ENCODE data around the gene OR6B3. TPM values are rescaled to one million over a fixed set of nuclear protein-coding genes. Genes with fewer than 3 reads are reported as not detected.

The OR6B3 gene
- total RNA-seq, 1 donor from 2014 or later = not detected

DNA sequence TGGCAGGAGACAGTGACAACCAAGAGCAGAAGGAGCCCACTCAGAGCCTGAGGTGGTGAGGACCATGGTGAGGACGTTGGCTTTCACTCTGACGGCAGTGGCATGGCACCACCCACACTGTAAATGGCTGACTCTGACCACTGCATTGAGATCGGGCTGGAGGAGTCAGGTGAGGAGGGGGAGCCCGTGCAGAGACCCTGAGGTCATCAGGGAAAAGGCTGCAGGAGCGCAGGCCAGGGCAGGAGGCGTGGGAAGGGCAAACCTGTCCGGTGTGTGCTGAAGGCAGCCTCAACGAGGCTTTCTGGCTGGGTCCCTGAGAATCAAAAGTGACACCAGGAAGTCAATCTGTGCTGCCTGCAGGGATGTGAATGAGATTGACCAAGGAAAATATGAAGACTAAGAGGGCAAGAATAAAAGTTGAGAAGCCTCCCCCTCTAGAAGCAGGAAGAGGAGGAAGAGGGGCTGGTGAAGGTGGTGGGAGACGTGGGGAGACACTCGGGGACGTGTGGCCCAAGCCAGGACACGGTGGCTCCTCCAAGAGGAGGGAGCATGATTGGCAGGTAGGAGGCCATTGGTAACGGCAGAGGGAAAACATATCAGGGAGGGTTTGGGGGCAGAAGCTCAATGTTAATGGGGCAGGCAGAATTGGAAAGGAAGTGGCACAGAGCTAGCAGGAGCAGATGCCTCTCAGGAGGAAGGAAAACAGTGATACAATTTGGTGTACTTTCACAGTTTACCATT, 2.0 kb upstream of the OR6B3 start:
- POLR2A ChIA-PET = no interaction called here
- H3K27me3 Mint-ChIP-seq = peaks cover 31% of the 10 kb centered on the region
- H3K4me3 Mint-ChIP-seq = no peak overlapping the region
- H3K36me3 Mint-ChIP-seq (ENCODE audit: low read depth) = no peaks in the 10 kb centered on the region
- no peaks in the 10 kb centered on the region for H3K4me1 Mint-ChIP-seq
- H3K9me3 Mint-ChIP-seq = no peaks in the 10 kb centered on the region
- H3K27ac Mint-ChIP-seq = no peak overlapping the region
- CTCF ChIA-PET = no interaction called here
- no peak for DNase-seq
- intact Hi-C loops (cut with micrococcal nuclease) = no loop called here
- TF ChIP-seq, protein P1, sequence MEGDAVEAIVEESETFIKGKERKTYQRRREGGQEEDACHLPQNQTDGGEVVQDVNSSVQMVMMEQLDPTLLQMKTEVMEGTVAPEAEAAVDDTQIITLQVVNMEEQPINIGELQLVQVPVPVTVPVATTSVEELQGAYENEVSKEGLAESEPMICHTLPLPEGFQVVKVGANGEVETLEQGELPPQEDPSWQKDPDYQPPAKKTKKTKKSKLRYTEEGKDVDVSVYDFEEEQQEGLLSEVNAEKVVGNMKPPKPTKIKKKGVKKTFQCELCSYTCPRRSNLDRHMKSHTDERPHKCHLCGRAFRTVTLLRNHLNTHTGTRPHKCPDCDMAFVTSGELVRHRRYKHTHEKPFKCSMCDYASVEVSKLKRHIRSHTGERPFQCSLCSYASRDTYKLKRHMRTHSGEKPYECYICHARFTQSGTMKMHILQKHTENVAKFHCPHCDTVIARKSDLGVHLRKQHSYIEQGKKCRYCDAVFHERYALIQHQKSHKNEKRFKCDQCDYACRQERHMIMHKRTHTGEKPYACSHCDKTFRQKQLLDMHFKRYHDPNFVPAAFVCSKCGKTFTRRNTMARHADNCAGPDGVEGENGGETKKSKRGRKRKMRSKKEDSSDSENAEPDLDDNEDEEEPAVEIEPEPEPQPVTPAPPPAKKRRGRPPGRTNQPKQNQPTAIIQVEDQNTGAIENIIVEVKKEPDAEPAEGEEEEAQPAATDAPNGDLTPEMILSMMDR (IDR thresholded peaks at IDR 0.05) = no peak
- no peak for ATAC-seq (ENCODE audit: low read depth)

DNA sequence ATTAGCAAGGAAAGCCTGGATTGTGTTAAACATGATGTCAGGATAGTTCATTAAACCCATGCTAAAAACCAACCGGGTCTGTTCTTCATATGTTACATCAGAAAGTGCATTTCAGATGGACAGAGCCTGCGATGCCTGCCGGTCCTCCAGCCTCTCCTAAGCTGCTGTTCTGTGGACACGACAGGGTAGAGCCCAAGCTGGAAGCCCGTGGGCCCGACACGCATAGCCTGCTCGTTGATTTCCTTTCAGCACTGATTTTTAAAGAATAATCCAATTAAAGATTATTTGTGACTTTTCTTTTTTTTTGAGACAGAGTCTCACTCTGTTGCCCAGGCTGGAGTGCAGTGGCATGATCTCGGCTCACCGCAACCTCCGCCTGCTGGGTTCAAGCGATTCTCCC, 797 bp downstream of the OR6B3 start:
- TF ChIP-seq, protein P1 (IDR thresholded peaks at IDR 0.05) = no peak
- Mint-ChIP-seq H3K36me3 (ENCODE audit: low read depth) (no peaks in the 10 kb centered on the region), H3K4me1 (no peaks in the 10 kb centered on the region), H3K4me3 (no peak overlapping the region), H3K9me3 (no peaks in the 10 kb centered on the region), H3K27ac (no peak overlapping the region), H3K27me3 (peaks cover 36% of the 10 kb centered on the region)
- DNase-seq = no peak
- no peak for ATAC-seq (ENCODE audit: low read depth)
- CTCF ChIA-PET = interaction anchor here (1.0 to 1.7 kb wide), 2 partner anchors 8 to 47 kb away, joined by 3 to 4 read pairs; no protein-coding TSS in a partner anchor
- intact Hi-C loops (cut with micrococcal nuclease) = no loop called here
- POLR2A ChIA-PET = no interaction called here

DNA sequence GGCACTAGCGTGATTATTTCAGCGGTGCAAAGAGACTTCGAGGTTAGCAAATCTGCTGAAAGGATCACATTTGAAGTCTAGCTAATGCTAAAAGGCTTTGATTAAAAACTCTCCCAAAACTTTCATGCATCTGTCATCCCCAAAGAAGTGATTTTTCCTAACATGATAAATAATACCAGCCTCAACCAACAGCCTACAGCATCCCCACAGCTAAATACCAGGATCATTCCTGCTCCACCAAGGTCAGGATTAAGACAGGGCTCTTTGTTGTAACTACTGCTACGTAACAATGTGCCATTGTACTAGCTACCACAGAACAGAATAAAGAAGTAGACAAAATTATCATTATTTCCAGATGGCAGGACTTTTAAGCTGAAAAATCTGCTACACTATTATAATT, 1.6 kb downstream of the OR6B3 start:
- CTCF ChIA-PET = interaction anchor here (0.6 to 1.7 kb wide), 2 partner anchors 9 to 12 kb away, joined by 3 to 4 read pairs; no protein-coding TSS in a partner anchor
- H3K27me3 Mint-ChIP-seq = peaks cover 32% of the 10 kb centered on the region
- ATAC-seq (ENCODE audit: low read depth) (no peak), DNase-seq (no peak)
- no peaks in the 10 kb centered on the region for H3K36me3 Mint-ChIP-seq (ENCODE audit: low read depth)
- intact Hi-C loops (cut with micrococcal nuclease) = no loop called here
- no peak overlapping the region for H3K27ac Mint-ChIP-seq
- no peaks in the 10 kb centered on the region for H3K9me3 Mint-ChIP-seq
- POLR2A ChIA-PET = no interaction called here
- TF ChIP-seq, protein P1 (IDR thresholded peaks at IDR 0.05) = no peak
- H3K4me3 Mint-ChIP-seq = no peak overlapping the region
- H3K4me1 Mint-ChIP-seq = no peaks in the 10 kb centered on the region

DNA sequence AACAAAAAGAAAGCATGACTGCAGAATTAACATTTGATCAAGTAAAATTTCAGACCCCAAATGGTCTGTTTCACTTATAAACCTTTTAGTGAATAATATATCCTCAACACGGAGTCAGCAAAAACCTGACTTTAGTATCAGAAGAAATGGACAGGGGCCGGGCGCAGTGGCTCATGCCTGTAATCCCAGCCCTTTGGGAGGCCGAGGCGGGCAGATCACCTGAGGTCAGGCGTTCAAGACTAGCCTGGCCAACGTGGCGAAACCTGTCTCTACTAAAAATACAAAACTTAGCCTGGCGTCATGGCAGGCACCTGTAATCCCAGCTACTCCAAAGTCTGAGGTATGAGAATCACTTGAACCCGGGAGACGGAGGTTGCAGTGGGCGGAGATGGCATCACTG, 3.0 kb downstream of the OR6B3 start:
- H3K27ac Mint-ChIP-seq = no peak overlapping the region
- no peaks in the 10 kb centered on the region for H3K4me1 Mint-ChIP-seq
- DNase-seq (no peak), ATAC-seq (ENCODE audit: low read depth) (no peak)
- ChIA-PET POLR2A (no interaction called here), CTCF (no interaction called here)
- H3K4me3 Mint-ChIP-seq = no peak overlapping the region
- intact Hi-C loops (cut with micrococcal nuclease) = no loop called here
- H3K27me3 Mint-ChIP-seq = peaks cover 22% of the 10 kb centered on the region
- no peaks in the 10 kb centered on the region for H3K9me3 Mint-ChIP-seq
- no peaks in the 10 kb centered on the region for H3K36me3 Mint-ChIP-seq (ENCODE audit: low read depth)
- TF ChIP-seq, protein P1 (IDR thresholded peaks at IDR 0.05) = no peak

DNA sequence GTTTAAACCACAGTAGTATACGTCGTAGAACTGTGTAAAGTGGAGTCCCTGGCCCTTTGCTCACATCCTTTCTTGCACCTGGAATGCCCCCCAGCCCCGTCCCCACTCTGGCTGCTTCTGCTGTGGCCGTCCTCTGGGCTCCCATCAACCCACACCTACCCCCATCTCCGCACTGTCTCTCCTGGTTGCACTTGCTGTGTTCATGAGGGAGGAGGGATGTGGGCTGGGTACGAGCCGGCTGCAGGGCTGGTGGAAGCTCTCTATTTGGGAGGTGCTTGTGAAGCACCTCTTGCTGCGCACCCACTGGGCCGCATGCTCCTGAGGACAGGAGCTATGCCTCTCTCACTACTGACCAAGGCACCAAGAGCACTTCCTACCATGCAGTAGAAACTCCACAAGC, 5.1 kb downstream of the OR6B3 start:
- ChIA-PET CTCF (no interaction called here), POLR2A (no interaction called here)
- H3K36me3 Mint-ChIP-seq (ENCODE audit: low read depth) = no peaks in the 10 kb centered on the region
- H3K4me1 Mint-ChIP-seq = no peaks in the 10 kb centered on the region
- no peak for DNase-seq
- no peak overlapping the region for H3K27ac Mint-ChIP-seq
- intact Hi-C loops (cut with micrococcal nuclease) = no loop called here
- no peak overlapping the region for H3K4me3 Mint-ChIP-seq
- TF ChIP-seq, protein P1 (IDR thresholded peaks at IDR 0.05) = no peak
- no peak for ATAC-seq (ENCODE audit: low read depth)
- H3K9me3 Mint-ChIP-seq = no peaks in the 10 kb centered on the region
- peaks cover 19% of the 10 kb centered on the region for H3K27me3 Mint-ChIP-seq

All from activated B cell treated with CpG ODN at 0.5 μM for 24 hours (primary cell).